Hair follicular keratinocyte (primary cell): ENCODE data around the gene MIR17HG. TPM values are rescaled to one million over a fixed set of nuclear protein-coding genes. Genes with fewer than 3 reads are reported as not detected.

Experiments
- total RNA-seq: library from RNA; depleted of rRNA; stranded (reverse); fragments of >200 nt; gene quantifications from 2 replicates; pipeline ENCODE4 v1.2.3, GENCODE V29; 2015

The MIR17HG gene
- total RNA-seq: 4.1 and 4.5 TPM in 2 replicates

DNA sequence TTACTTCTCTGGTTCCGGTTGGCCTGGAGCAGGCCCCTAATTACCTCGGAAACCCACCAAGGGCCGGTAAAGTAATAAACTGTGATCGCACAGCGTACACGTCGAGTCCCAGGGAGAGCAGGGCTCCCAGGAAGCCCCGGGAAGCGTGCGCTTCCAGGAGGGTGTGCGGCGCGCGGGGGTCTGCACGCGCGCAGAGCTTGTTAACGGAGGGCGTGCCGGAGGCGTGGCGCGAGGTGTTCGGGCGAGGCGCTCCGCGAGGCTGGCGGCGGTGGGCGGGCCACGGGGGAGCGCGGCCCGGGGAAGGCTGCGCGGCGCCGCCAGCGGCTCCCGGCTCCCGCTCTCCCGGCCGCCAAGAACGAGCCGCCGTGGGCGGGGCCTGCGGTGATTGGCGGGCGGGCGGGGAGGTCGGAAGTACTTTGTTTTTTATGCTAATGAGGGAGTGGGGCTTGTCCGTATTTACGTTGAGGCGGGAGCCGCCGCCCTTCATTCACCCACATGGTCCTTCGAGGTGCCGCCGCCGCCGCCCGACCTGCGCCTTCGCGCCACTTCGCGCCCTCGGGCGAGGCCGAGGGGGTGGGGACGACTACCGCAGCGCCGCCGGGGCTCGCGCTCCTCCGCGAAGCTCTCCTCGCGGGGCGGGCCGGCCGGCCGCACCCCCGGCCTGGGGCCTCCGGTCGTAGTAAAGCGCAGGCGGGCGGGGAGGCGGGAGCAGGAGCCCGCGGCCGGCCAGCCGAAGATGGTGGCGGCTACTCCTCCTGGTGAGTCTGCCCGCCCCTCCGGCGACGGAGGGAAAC, at the start of gene MIR17HG:
Gene MIR17HG, plus strand, starts transcription at position 486 of the 794 bp plus-strand sequence.

DNA sequence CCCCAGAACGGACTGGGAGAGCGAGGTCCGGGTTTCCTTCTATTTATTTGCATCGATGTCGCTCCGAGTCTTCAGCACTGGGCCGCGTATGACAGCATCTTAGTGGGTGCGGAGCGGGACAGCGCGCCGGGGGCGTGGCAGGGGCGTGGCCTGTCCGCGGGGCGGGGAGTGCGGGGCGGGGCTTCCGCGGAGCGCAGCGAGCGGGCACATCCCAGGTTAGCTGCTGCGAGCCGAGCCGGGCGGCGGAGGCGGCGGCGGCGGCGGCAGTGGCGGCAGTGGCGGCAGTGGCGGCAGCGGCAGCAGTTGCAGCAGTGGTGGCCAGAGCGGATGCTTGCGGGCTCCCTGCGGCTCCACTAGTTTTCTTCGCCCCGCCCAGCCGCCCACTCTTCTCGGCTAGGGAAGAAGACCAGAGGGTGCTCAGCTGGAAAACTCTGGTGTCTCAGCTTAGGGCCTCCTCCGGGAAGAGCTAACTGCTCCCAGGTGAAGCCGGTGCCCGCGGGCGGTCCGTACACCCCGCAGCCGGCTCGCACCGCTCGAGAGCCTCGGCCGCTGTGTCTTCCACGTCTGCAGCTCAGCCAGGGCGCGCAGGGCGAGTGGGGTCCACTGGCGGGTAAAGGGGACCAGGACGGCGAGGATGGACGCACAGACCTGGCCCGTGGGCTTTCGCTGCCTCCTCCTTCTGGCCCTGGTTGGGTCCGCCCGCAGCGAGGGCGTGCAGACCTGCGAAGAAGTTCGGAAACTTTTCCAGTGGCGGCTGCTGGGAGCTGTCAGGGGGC, 51.1 kb downstream of the MIR17HG start, which contains the start of gene GPC5:
Gene GPC5, plus strand, starts transcription at position 209 of the 776 bp plus-strand sequence.

Other genes starting within 250 kb of the MIR17HG start
- gene GPC5, start 50.9 kb downstream of the MIR17HG start, total RNA-seq: not detected in 2 replicates